ENCODE data around the gene LENG8.
A peak's percentile ranks its signal among the peaks of the same experiment; 100 is the strongest.

LENG8 gene

DNA sequence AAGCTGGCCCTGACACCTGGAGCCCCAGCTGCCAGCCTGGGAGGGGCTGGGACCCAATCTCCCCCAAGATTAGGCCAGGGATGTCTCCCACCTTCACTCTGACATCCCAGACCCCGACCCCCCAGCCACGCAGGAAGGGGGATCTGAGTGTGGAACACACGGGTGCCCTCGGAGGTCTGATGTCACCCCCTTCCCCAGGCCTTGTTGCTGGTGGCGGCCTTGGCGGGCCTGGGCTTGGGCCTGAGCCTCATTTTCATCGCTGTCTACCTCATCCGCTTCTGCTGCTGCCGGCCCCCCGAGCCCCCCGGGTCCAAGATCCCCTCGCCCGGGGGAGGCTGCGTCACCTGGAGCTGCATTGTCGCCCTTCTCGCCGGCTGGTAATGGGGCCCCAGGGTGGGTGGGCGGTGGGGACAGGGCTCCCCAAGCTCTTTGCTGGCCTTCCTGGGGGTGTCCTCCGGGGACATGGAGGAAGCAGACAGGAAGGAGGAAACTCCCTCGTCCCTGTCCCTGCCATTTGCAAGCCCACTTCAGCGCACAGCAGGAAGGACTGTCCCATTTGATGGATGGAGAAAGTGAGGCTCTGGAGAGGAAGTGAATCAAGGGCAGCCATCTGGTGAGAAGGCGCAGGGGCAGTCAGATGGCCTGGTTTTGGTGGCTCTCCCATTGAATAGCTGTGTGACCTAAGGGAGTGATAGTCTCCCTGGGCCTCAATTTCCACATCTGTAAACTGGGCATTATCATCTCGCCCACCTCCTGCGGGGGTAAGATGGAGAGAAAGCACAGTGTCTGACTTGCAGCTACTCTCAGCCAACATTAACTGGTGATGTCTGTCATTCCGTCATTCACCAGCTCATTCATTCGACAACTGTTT lies 29.8 kb upstream of the LENG8 start:
- ChIA-PET POLR2A (interaction anchor here (0.6 to 3.1 kb wide), 3 partner anchors 11 to 30 kb away, joined by 7 to 10 read pairs (median 7); partner anchors contain the start of gene LENG8), CTCF (interaction anchor here (0.6 to 1.7 kb wide), 7 partner anchors 9 to 1781 kb away, joined by 3 to 7 read pairs (median 3); no protein-coding TSS in a partner anchor)
- 0 out of 2 replicates have a peak, but pooled peaks cover 2% of the 10 kb centered on the region for H3K9me3 ChIP-seq (ENCODE audit: control insufficient read depth, insufficient read depth, low read depth, low read length)
- no peak for TF ChIP-seq BCL11A (tag by site-specific recombination; IDR thresholded peaks at IDR 0.05; ENCODE audit: low read depth)
- peak; percentile 64; the same call in 1 of the 2 replicates for TF ChIP-seq ZNF664 (tag by site-specific recombination; IDR thresholded peaks at IDR 0.05)
- no peaks in the 10 kb centered on the region for H3K36me3 ChIP-seq (ENCODE audit: control insufficient read depth in 2 of 2, insufficient read depth in 1 of 2, low read length in 2 of 2)
- no peak overlapping the region for H3K4me3 ChIP-seq (ENCODE audit: low read depth, low read length)
- H3K27ac ChIP-seq (ENCODE audit: extremely low read depth, low read depth, low read length) = no peak overlapping the region
- no peaks in the 10 kb centered on the region; the same call in 1 of the 2 replicates for H3K4me1 ChIP-seq (ENCODE audit: control insufficient read depth, insufficient read depth, low read length)

- no peak overlapping the region for H3K27ac ChIP-seq (ENCODE audit: extremely low read depth, low read depth, low read length)
- POLR2A ChIA-PET = interaction anchor here (2.7 to 3.1 kb wide), 2 partner anchors 10 to 29 kb away, joined by 7 to 10 read pairs; partner anchors contain the start of gene LENG8
- no peak for TF ChIP-seq ZNF155 (tag by site-specific recombination; IDR thresholded peaks at IDR 0.05)
- no peaks in the 10 kb centered on the region for H3K36me3 ChIP-seq (ENCODE audit: control insufficient read depth in 2 of 2, insufficient read depth in 1 of 2, low read length in 2 of 2)
- H3K4me1 ChIP-seq (ENCODE audit: control insufficient read depth, insufficient read depth, low read length) = no peaks in the 10 kb centered on the region; the same call in 1 of the 2 replicates
- CTCF ChIA-PET = interaction anchor here (0.6 to 1.4 kb wide), 4 partner anchors 11 to 1326 kb away, joined by 3 to 7 read pairs (median 3); no protein-coding TSS in a partner anchor
- no peaks in the 10 kb centered on the region for H3K9me3 ChIP-seq (ENCODE audit: control insufficient read depth, insufficient read depth, low read depth, low read length)
- no peak overlapping the region for H3K4me3 ChIP-seq (ENCODE audit: low read depth, low read length)
Measured at GRCh38 chr19:54420068-54420382, 29.0 kb upstream of the LENG8 start.

GRCh38 chr19:54420383-54421168 lies 28.4 kb upstream of the LENG8 start:
- CTCF ChIA-PET = interaction anchor here (0.6 to 1.4 kb wide), 5 partner anchors 10 to 415 kb away, joined by 3 to 7 read pairs (median 3); no protein-coding TSS in a partner anchor
- POLR2A ChIA-PET = interaction anchor here (2.7 to 3.1 kb wide), 2 partner anchors 10 to 28 kb away, joined by 7 to 10 read pairs; partner anchors contain the start of gene LENG8

More at GRCh38 chr19:54420383-54421168, 28.4 kb upstream of the LENG8 start:
- Histone ChIP-seq H3K4me3 (ENCODE audit: low read depth, low read length) (no peak overlapping the region), H3K9me3 (ENCODE audit: control insufficient read depth, insufficient read depth, low read depth, low read length) (no peaks in the 10 kb centered on the region), H3K27ac (ENCODE audit: extremely low read depth, low read depth, low read length) (no peak overlapping the region), H3K36me3 (ENCODE audit: control insufficient read depth in 2 of 2, insufficient read depth in 1 of 2, low read length in 2 of 2) (no peaks in the 10 kb centered on the region), H3K4me1 (ENCODE audit: control insufficient read depth, insufficient read depth, low read length) (no peaks in the 10 kb centered on the region; the same call in 1 of the 2 replicates)
- TF ChIP-seq ZFHX2 (tag by site-specific recombination; conservative IDR thresholded peaks at IDR 0.05) = peak; percentile 86
- TF ChIP-seq BCL11B (tag by site-specific recombination; IDR thresholded peaks at IDR 0.05; ENCODE audit: low read depth) = no peak
- TF ChIP-seq ZNF747 (tag by site-specific recombination; IDR thresholded peaks at IDR 0.05) = no peak
- TF ChIP-seq EGR2 (tag by site-specific recombination; IDR thresholded peaks at IDR 0.05; ENCODE audit: low read depth) = peak; percentile 78
- peak; percentile 34; the same call in 1 of the 2 replicates for TF ChIP-seq KLF17 (tag by site-specific recombination; IDR thresholded peaks at IDR 0.05)
- TF ChIP-seq HIC1 (tag by site-specific recombination; IDR thresholded peaks at IDR 0.05) = 0 out of 2 replicates have a peak, but pooled peaks have one; percentile 32
- peak; percentile 54 for TF ChIP-seq KLF1 (tag by site-specific recombination; IDR thresholded peaks at IDR 0.05)

Data from HEK293 (cell line).